Fibroblast of the aortic adventitia (primary cell): ENCODE data around the gene EPB41L4A. TPM values are rescaled to one million over a fixed set of nuclear protein-coding genes. Genes with fewer than 3 reads are reported as not detected.

Source experiments
- DNase-seq: peaks from one replicate; pipeline ENCODE4 v3.0.0-alpha.2; 2010; ENCODE audit warnings: low read depth
- H3K4me3 ChIP-seq: 2 replicates; pipeline ENCODE4 v1.5.1; 2011; ENCODE audit warnings: low read depth, mild to moderate bottlenecking, control low read depth, low read length, moderate library complexity
- CTCF ChIP-seq: IDR thresholded peaks from 2 replicates; pipeline ENCODE4 v1.5.1; 2011; ENCODE audit warnings: mild to moderate bottlenecking, low read length, control low read depth, inconsistent platforms; ENCODE audit not compliant: insufficient read depth
- total RNA-seq: library from RNA; depleted of rRNA; stranded (reverse); fragments of >200 nt; gene quantifications from 2 replicates; pipeline ENCODE4 v1.2.3, GENCODE V29; 2012; ENCODE audit warnings: low replicate concordance

The EPB41L4A gene
- total RNA-seq, 1 donor: 0.54 TPM

- no peak overlapping the region for H3K4me3 ChIP-seq
- no peak for TF ChIP-seq CTCF
- DNase-seq: no peak
Observed at GRCh38 chr5:112348915-112349314, 70.2 kb downstream of the EPB41L4A start.

GRCh38 chr5:112348387-112348786 is 70.7 kb downstream of the EPB41L4A start:
- no peak overlapping the region for H3K4me3 ChIP-seq
- DNase-seq: no peak
- no peak for TF ChIP-seq CTCF

GRCh38 chr5:112346411-112347044 is 72.5 kb downstream of the EPB41L4A start:
- no peak for TF ChIP-seq CTCF
- H3K4me3 ChIP-seq: no peak overlapping the region
- no peak for DNase-seq

- no peak overlapping the region for H3K4me3 ChIP-seq
- DNase-seq: no peak
- TF ChIP-seq CTCF: no peak
Observed at GRCh38 chr5:112344540-112344939, 74.5 kb downstream of the EPB41L4A start.

GRCh38 chr5:112342389-112342788 is 76.7 kb downstream of the EPB41L4A start:
- no peak overlapping the region for H3K4me3 ChIP-seq
- TF ChIP-seq CTCF: no peak
- no peak for DNase-seq

- DNase-seq: no peak
- no peak for TF ChIP-seq CTCF
- H3K4me3 ChIP-seq: no peak overlapping the region
Observed at GRCh38 chr5:112339761-112340160, 79.3 kb downstream of the EPB41L4A start.

GRCh38 chr5:112338681-112339337 is 80.3 kb downstream of the EPB41L4A start:
- H3K4me3 ChIP-seq: no peak overlapping the region
- DNase-seq: peak; percentile 59
- no peak for TF ChIP-seq CTCF
